ENCODE measurements around the gene PROCA1. TPM values are rescaled to one million over a fixed set of nuclear protein-coding genes. Genes with fewer than 3 reads are reported as not detected.
A peak's percentile ranks its signal among the peaks of the same experiment; 100 is the strongest.

The PROCA1 gene
- polyA plus RNA-seq, 1 of the 3 experiments (the other 2 are of a cell fraction), result 7.1 TPM

GRCh38 chr17:28685366-28685765 is 26.3 kb downstream of the PROCA1 start:
- Histone ChIP-seq H3K79me2 (ENCODE audit: insufficient read depth) (no peaks in the 10 kb centered on the region), H3K36me3 (replicated peaks in 1 of 2; ENCODE audit: control insufficient read depth in 1 of 2, insufficient read depth in 2 of 2, low read length in 1 of 2) (peaks cover 85 to 90% of the 10 kb centered on the region in 2 experiments), H3K9me2 (no peaks in the 10 kb centered on the region), H3K9me3 (no peaks in the 10 kb centered on the region), H3K4me1 (ENCODE audit: control insufficient read depth in 1 of 2, insufficient read depth in 2 of 2, low read depth in 1 of 2, low read length in 1 of 2) (no peaks in the 10 kb centered on the region), H3K4me3 (ENCODE audit: low read depth in 2 of 2, low read length in 1 of 2) (no peak overlapping the region), H3F3A (replicated peaks; ENCODE audit: insufficient read depth) (peaks cover 5% of the 10 kb centered on the region), H3K27me3 (ENCODE audit: insufficient read depth) (no peaks in the 10 kb centered on the region), H3K27ac (ENCODE audit: low read depth in 2 of 2, low read length in 1 of 2) (no peak overlapping the region), H3K4me2 (no peak overlapping the region), H4K20me1 (ENCODE audit: insufficient read depth) (no peaks in the 10 kb centered on the region), H3K9ac (no peak overlapping the region), H2AFZ (ENCODE audit: low read depth) (no peak overlapping the region)
- ChIA-PET POLR2A (no interaction called here), CTCF (interaction anchor here (1.0 kb wide), 1 partner anchor 38 kb away, joined by 3 read pairs; no protein-coding TSS in a partner anchor)
- TF ChIP-seq ZBTB33 (IDR thresholded peaks at IDR 0.05; ENCODE audit: borderline replicate concordance, low read depth) (no peak), SMC3 (IDR thresholded peaks at IDR 0.05; ENCODE audit: low read depth, low read length) (no peak), TAF1 (IDR thresholded peaks at IDR 0.05; ENCODE audit: borderline replicate concordance, low read depth, low read length) (no peak), NRF1 (IDR thresholded peaks at IDR 0.05; ENCODE audit: low read depth, low read length) (no peak), CHD2 (IDR thresholded peaks at IDR 0.05; ENCODE audit: low read length, partially characterized antibody) (no peak), RFX5 (IDR thresholded peaks at IDR 0.05; ENCODE audit: low read length) (no peak), MAX (IDR thresholded peaks at IDR 0.05; ENCODE audit: low read depth) (no peak), PBX3 (IDR thresholded peaks at IDR 0.05) (no peak), EP300 (IDR thresholded peaks at IDR 0.05; ENCODE audit: borderline replicate concordance in 1 of 2, low read depth in 1 of 2, low read length in 1 of 2) (no peak), MXI1 (IDR thresholded peaks at IDR 0.05; ENCODE audit: low read depth, low read length) (no peak), EZH2phosphoT487 (IDR thresholded peaks at IDR 0.05; ENCODE audit: borderline replicate concordance, low read depth) (no peak), GABPA (IDR thresholded peaks at IDR 0.05; ENCODE audit: low read depth) (no peak), TEAD4 (IDR thresholded peaks at IDR 0.05; ENCODE audit: borderline replicate concordance, insufficient read depth) (no peak), POLR2AphosphoS5 (IDR thresholded peaks at IDR 0.05; ENCODE audit: low read depth, low read length) (no peak), TCF12 (IDR thresholded peaks at IDR 0.05) (no peak)
- 96% methylated on average over 5 of the region's 5 CpGs for WGBS (ENCODE audit: low lambda C conversion rate)
- no peak for DNase-seq

GRCh38 chr17:28684963-28685362 is 26.7 kb downstream of the PROCA1 start:
- WGBS (ENCODE audit: low lambda C conversion rate), result 47% methylated on average over 3 of the region's 3 CpGs
- Histone ChIP-seq H3K9ac (no peak overlapping the region), H3K79me2 (ENCODE audit: insufficient read depth) (no peaks in the 10 kb centered on the region), H3K9me3 (no peaks in the 10 kb centered on the region), H4K20me1 (ENCODE audit: insufficient read depth) (no peaks in the 10 kb centered on the region), H3K4me3 (ENCODE audit: low read depth in 2 of 2, low read length in 1 of 2) (no peak overlapping the region), H3K27me3 (ENCODE audit: insufficient read depth) (no peaks in the 10 kb centered on the region), H3K36me3 (replicated peaks in 1 of 2; ENCODE audit: control insufficient read depth in 1 of 2, insufficient read depth in 2 of 2, low read length in 1 of 2) (peaks cover 84 to 86% of the 10 kb centered on the region in 2 experiments), H3K27ac (ENCODE audit: low read depth in 2 of 2, low read length in 1 of 2) (no peak overlapping the region), H3K9me2 (no peaks in the 10 kb centered on the region), H3F3A (replicated peaks; ENCODE audit: insufficient read depth) (peaks cover 5% of the 10 kb centered on the region), H3K4me2 (no peak overlapping the region), H2AFZ (ENCODE audit: low read depth) (no peak overlapping the region), H3K4me1 (ENCODE audit: control insufficient read depth in 1 of 2, insufficient read depth in 2 of 2, low read depth in 1 of 2, low read length in 1 of 2) (no peaks in the 10 kb centered on the region)
- no peak for TF ChIP-seq FOXM1 (IDR thresholded peaks at IDR 0.05; ENCODE audit: low read depth)
- no peak for TF ChIP-seq RCOR1 (IDR thresholded peaks at IDR 0.05; ENCODE audit: low read length)
- peak; percentile 29; the same call in 1 of the 2 replicates for TF ChIP-seq NFIC (IDR thresholded peaks at IDR 0.05; ENCODE audit: borderline replicate concordance)
- no peak for TF ChIP-seq RXRA (IDR thresholded peaks at IDR 0.05; ENCODE audit: borderline replicate concordance, low read depth)
- no peak for TF ChIP-seq YY1 (IDR thresholded peaks at IDR 0.05; ENCODE audit: low read depth)
- TF ChIP-seq RAD21 (IDR thresholded peaks at IDR 0.05; ENCODE audit: low read length), result peak; percentile 57
- TF ChIP-seq SIN3A (IDR thresholded peaks at IDR 0.05; ENCODE audit: borderline replicate concordance, low read depth, low read length), result no peak
- CTCF ChIA-PET, result interaction anchor here (2.0 kb wide), 1 partner anchor 42 kb away, joined by 7 read pairs; no protein-coding TSS in a partner anchor
- POLR2A ChIA-PET, result no interaction called here
- peak; percentile 47 for DNase-seq
